Ramos (cell line): ENCODE data around the gene HECW1.
"Not testable (repeated sequence)": the region's sequence is repeated elsewhere in the genome, so short reads cannot be mapped to it uniquely, and the experiment has no call there.

Experiments
- in situ Hi-C: fragments of 300-500 bp; cut with MboI; formaldehyde crosslinking; loops from one replicate; pipeline ENCODE4 v1.14.3; 2022; ENCODE audit warnings: low sequenced_read_pairs; ENCODE audit not compliant: unreplicated experiment

HECW1 gene

DNA sequence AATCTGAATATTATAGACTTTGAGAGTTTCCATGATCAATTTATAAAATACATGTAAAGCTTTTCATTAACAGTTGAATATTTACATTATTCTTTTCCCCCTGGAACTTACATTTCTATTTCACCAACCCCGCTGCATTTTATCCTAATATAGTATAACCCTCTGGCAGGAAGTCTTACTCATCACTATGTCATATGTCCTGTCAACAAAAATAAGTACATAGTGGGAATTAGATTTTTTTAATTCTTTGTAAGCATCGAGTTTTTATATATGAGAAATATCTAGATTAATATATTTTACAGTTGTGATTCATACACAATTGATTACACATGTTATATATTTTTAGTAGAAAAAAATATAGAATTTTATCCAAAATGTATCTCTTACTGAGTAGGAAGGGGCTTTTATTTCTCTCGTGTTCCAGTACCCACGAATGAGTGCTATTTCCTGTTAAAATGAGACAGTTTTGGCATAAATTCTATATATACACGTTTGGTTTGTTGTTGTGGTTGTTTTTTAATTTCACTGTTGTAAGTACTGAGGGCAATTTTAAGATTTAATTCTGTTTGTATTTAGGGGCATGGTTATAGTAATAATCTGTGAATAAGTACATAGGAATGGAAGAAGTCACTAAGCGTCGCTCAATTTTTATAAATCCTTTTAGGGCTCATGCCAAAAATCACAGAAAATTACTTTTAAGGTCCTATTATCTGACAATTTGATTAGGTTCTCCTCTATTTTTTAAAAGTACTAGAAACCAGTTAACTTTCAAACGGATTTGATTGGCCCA is 87.1 kb downstream of the HECW1 start:
- in situ Hi-C loops = no loop called here

DNA sequence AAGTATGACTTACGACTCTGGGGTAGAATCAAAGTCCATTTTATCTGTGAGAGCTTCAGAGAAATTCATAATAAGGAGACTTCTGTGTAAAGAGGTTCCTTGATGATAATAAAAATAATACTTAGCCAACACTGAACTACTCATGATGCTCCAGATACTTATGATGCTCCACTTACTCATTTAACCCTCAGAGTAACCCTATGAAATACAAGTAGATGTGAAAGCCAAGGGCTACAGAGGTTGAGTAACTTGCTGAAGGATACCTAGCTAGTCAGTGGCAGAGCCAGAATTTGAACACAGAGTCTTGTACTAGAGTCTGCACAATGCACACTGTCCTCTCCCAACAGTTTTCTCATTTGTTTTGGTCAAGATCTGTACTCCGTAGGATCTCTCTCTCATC is 89.5 kb downstream of the HECW1 start:
- in situ Hi-C loops = no loop called here

DNA sequence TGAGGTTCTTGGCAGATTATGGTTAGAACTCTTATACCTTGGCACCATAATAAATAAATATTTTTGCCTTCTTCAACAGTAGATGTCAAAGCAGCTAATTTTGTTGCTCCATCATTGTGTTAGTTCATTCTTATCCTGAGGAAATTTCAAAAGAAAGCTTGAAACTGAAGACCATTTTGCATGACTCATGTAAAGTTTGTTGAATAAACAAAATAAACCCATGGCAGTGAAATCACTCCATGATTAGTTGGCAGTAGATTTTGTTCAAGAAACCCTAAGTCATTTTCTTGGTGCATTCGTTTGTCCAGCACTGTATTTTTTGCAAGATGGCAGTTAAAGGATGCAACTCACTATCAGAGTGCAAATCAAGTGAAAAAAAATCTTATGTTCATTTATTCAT is 91.6 kb downstream of the HECW1 start:
- in situ Hi-C loops = no loop called here

DNA sequence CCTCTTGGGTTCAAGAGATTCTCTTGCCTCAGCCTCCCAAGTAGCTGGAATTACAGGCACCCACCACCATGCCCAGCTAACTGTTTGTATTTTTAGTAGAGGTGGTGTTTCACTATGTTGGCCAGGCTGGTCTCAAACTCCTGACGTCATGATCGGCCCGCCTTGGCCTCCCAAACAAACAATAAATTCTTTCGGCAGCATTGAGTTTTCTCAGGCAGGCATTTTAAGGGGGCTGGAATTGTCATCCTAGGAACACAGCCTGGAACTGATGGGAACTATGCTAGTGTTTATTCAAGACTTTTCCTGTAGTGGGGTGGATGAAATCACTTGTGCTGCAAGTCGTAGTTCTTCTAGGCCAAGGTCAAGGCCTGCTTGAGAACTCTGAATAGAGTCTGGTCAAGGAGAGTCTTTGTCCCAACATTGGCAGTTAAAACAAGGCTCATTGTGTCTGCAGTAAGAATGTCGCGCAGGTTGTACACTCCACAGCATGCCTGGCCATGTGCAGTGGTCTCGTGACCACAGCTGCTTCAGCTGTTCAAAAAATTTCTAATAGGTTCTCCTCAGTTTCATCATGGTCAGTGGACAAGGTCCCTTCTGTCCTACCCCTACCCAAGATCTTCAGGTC is 92.8 kb downstream of the HECW1 start:
- in situ Hi-C loops = no loop called here

GRCh38 chr7:43208242-43208641 is 95.8 kb downstream of the HECW1 start:
- in situ Hi-C loops = no loop called here

GRCh38 chr7:43210539-43210938 is 98.1 kb downstream of the HECW1 start:
- in situ Hi-C loops = not testable (repeated sequence)

GRCh38 chr7:43211286-43211685 is 98.8 kb downstream of the HECW1 start:
- in situ Hi-C loops = no loop called here

DNA sequence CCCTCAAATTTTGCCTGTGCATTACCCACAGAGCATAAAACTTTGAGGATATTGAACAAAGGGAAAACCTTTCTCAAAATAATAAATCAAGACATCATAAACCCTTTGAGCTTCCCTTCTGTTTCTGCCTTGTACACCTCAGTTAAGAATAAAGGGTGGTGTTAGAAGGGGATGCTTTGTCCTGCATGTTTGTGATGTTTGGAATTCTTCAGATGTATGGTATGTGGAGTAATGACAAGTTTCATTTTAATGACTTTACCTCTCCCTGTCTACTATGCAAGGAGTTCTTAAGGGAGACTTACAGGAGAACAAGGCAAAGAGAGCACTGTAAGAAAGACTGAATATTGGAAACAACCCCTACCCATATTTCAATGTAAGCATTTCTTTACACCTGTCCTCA is 99.2 kb downstream of the HECW1 start:
- in situ Hi-C loops = no loop called here

- in situ Hi-C loops = no loop called here
Measured at GRCh38 chr7:43212921-43213320, 100.5 kb downstream of the HECW1 start.

- in situ Hi-C loops = no loop called here
Measured at GRCh38 chr7:43215061-43215460, 102.6 kb downstream of the HECW1 start.

DNA sequence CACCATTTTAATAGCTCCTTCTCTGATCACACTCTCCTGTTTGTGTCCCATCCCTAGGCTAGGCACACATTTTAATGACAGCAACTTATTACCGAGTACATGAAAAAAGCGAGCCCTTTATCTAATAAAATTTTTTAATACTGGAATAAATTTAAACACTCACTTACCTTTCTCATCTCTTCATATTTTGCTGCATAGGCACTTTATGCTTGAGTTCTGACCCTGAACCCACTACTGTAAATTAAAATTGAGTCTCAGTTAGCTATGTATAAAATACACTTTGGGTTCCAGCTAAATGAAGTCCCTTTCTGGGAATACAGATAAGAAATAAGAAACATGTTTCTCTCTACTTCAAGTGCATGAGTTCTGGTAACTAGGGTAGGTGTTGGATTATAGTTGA is 104.6 kb downstream of the HECW1 start:
- in situ Hi-C loops = no loop called here

DNA sequence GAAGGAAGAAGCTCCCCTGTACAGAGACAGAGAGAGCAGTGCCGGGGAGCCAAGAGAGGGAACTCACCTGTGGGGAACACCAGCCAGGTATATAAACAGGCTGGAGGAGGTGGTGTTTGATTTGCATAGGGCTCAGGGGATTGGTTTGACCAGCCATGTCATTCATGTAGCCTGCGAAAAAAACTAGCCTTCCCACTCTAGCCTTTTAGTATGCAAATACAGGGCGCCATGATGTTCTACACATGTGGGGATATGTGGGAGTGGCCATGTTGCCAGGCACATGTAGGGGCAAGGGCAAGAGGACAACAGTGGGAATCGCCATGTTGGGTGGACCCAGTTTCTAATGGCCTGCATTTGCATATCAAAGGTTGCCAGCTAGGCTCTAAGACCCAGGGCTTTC is 106.5 kb downstream of the HECW1 start:
- in situ Hi-C loops = not testable (repeated sequence)

- in situ Hi-C loops = no loop called here
Measured at GRCh38 chr7:43220250-43220649, 107.8 kb downstream of the HECW1 start.

GRCh38 chr7:43220742-43221141 is 108.3 kb downstream of the HECW1 start:
- in situ Hi-C loops = no loop called here

- in situ Hi-C loops = no loop called here
Measured at GRCh38 chr7:43229801-43230200, 117.4 kb downstream of the HECW1 start.

GRCh38 chr7:43232366-43232765 is 119.9 kb downstream of the HECW1 start:
- in situ Hi-C loops = no loop called here

DNA sequence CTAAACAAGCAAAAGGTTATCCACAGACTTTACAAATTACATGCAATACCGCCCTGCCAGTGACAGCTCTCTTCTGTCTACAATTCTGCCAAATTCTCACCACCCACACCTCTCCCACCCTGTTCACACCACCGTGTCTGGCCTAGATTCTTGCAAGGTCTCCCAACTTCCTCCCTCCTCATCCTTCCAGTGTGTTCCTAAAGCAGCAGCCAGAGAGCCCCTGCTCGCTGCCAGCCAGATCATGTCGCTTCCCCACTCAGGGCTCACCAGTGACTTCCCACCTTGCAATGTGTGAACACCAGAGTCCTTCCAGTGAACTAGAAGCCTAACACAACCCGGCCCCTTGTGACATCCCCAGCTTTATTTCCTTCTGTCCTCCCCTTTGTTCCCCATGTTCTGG is 121.6 kb downstream of the HECW1 start:
- in situ Hi-C loops = no loop called here

- in situ Hi-C loops = no loop called here
Measured at GRCh38 chr7:43234968-43235367, 122.5 kb downstream of the HECW1 start.

GRCh38 chr7:43240565-43240964 is 128.1 kb downstream of the HECW1 start:
- in situ Hi-C loops = no loop called here

GRCh38 chr7:43242628-43243255 is 130.3 kb downstream of the HECW1 start:
- in situ Hi-C loops = no loop called here

DNA sequence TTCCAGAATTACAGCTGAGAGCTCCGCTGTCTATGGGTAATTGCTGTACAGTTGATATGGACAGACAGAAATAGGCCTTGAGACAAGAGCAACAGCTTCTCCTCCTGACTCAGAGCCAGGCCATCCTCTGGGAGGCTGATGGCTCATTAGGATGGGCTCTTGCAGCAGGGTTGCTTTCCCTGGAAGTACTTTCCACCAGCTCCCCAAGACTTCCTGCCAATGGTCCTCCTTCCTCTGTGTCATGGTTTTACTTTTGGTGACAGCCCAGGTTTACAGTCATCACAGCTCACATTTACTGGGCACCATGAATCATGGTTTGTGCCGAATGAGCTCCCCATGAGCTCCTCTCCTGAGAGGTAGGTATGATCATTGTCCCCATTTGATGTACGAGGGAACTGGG is 131.8 kb downstream of the HECW1 start:
- in situ Hi-C loops = no loop called here

- in situ Hi-C loops = no loop called here
Measured at GRCh38 chr7:43244784-43245183, 132.3 kb downstream of the HECW1 start.
